GM12801 (cell line): ENCODE data around the gene SCN8A.

Experiments used
- CTCF ChIP-seq: IDR thresholded peaks from one replicate; pipeline ENCODE4 v1.5.1; 2011; ENCODE audit warnings: control low read depth; ENCODE audit not compliant: insufficient read length; ENCODE audit errors: extremely low read depth

Gene SCN8A

GRCh38 chr12:51687614-51688013, 96.6 kb downstream of the SCN8A start:
- TF ChIP-seq CTCF, result no peak

- no peak for TF ChIP-seq CTCF
These were observed 99.0 kb downstream of the SCN8A start for GRCh38 chr12:51689983-51690382.

GRCh38 chr12:51692016-51692415, 101.0 kb downstream of the SCN8A start:
- no peak for TF ChIP-seq CTCF

GRCh38 chr12:51693569-51693968, 102.5 kb downstream of the SCN8A start:
- TF ChIP-seq CTCF, result no peak

- TF ChIP-seq CTCF, result no peak
These were observed 103.1 kb downstream of the SCN8A start for GRCh38 chr12:51694146-51694545.

- TF ChIP-seq CTCF, result no peak
These were observed 104.4 kb downstream of the SCN8A start for GRCh38 chr12:51695241-51696010.

- no peak for TF ChIP-seq CTCF
These were observed 108.2 kb downstream of the SCN8A start for GRCh38 chr12:51699219-51699618.
